HUDEP-2 (cell line): ENCODE measurements around the gene RIPPLY1.

Experiments used
- DNase-seq, 76 experiments: peaks; one replicate each; lab custom pipeline; 2025; ENCODE audit not compliant: unreplicated experiment in 76 of 76; lab: John Stamatoyannopoulos, UW

The RIPPLY1 gene, protein sequence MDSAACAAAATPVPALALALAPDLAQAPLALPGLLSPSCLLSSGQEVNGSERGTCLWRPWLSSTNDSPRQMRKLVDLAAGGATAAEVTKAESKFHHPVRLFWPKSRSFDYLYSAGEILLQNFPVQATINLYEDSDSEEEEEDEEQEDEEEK

DNA sequence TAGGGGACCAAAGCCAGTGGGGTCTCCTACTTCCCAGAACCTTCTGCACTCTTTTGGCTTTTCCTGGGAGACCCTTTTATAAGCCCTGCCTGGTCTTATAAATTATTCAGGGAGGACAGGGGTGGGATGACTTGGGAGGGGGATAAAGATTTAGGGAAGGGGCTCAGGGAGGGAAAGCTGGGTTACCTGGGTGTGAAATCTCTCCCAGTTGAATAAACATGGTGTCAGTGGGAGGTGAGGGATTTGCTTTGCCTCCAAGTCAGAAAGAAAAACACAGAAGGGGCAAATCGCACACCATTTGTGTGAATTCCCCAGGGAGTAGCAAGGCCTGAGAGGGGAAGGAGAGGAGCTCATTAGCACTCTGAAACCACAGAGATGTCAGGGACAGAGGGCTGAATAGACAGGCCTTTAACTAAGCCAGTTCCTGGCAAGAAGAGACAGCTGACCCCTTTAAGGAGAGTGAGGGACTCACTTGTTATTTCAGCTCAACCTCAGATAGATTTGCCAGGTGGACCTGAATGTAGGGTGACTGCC, at the start of gene RIPPLY1:
TSS of gene RIPPLY1 (minus strand) at position 51 of the 534 bp plus-strand sequence. CDS start 54 bp downstream, outside the sequence.
- no peak for DNase-seq

DNA sequence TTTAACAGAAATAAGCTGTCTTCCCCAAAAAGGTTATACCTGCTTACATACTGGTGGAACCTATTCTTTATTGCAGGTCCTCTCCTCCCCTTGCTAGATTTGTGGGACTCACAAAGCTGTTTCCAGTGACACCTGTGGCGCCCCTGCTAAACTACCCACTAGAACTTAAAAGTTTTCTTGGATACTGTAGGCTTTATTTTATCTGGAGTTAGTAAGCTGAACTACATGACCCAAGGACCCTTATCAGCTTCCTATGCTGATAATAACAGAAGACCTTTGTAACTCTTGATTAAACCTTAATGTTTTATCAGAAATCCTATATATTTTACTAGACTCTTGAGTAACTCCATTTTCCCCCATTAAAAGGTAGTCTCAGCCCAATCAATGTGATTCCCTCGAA, 49.4 kb upstream of the RIPPLY1 start:
- DNase-seq, result no peak

DNA sequence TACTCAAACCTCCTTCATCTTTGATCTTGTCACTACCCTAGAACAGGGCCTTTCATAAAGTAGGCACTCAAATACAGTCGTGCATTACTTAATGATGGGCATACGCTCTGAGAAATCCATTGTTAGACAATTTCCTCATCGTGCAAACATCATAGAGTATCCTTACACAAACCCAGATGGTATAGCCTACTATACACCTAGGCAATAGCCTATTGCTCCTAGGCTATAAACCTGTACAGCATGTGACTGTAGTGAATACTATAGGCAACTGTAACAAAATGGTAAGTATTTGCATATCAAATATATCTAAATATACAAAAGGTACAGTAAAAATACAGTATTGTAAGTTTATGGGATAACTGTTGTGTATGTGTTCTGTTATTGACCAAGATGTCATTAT, 48.9 kb upstream of the RIPPLY1 start:
- DNase-seq, result no peak

DNA sequence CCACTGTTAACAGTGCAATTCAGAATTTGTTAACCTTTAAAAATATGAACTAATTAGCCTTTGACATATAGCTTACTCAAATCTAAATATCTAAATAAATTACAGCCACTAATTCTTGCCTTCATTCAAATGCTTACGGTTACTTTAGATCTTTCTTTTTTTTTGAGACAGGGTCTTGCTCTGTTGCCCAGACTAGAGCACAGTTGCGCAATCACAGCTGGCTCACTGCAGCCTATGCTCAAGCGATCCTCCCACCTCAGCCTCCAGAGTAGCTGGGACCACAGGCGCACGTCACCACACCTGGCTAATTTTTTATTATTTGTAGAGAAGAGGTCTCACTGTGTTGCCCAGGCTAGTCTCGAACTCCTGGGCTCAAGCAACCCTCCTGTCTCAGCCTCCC, 48.1 kb upstream of the RIPPLY1 start:
- DNase-seq, result no peak

DNA sequence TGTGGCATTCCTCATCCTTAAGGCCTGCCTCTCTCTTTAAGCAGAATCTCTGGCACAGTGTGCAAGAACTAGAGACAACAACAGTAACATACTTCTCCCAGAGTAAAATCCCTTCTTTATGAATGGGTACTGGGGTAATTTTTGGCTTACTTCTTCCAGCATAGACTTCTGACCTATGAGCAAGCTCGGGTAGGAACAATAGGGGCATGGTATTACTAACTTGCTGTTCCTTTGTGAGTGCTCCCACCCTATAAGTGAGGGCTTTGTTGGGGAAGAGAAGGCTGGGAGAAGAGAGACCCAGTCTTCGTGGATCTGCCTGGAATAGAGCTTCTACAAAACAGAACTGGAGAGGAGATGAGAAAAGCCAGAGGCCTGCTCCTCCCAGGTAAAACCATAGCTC, 47.2 kb upstream of the RIPPLY1 start:
- no peak for DNase-seq

DNA sequence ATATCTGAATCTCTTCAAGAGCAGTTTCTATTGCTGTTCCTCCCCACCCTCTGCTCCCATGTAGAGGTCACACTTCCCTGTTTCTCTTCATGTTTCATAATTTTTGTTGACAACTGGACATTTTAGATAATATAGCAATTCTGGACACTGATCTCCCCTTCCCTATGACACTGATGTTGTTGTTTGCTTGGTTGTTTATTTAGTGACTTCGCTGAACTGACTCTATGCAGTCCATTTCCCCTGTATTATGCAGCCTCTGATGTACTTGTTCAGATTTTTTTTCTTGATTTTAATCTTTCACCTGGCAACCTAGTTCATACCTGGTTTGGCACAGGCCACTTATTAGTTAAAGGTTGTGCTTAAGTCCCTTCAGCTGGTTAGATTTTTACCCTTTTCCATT, 46.2 kb upstream of the RIPPLY1 start:
- DNase-seq, result no peak

DNA sequence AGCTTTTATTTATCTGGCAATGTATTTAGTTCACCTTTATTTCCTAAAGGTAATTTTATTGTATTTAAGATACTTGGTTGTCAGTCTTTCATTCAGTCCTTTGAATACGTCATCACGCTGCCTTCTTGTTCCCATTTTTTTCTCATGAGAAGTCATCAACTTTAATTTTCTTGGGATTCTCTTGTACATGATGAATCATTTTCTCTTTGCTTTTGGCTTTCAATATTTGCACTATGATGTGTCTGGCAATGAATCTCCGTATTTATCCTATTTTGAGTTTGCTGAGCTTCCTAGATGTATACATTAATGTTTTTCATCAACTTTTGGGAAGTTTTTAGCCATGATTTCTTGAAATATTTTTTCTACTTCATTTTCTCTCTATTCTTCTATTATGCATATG, 45.5 kb upstream of the RIPPLY1 start:
- DNase-seq, result no peak

DNA sequence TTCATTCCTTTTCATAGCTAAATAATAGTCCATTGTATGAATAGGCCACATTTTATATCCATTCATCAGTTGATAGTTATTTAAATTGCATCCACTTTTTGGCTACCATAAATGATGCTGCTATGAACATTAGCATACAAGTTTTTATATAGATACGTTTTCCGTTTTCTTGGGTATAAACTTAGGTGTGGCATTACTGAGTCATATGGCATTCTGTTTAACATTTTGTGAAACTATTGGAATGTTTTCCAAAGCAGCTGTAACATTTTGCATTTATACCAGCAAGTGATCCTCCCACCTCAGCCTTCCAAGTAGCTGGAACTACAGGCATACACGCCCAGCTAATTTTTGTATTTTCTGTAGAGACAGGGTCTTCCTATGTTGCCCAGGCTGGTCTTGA, 43.3 kb upstream of the RIPPLY1 start:
- DNase-seq, result no peak

DNA sequence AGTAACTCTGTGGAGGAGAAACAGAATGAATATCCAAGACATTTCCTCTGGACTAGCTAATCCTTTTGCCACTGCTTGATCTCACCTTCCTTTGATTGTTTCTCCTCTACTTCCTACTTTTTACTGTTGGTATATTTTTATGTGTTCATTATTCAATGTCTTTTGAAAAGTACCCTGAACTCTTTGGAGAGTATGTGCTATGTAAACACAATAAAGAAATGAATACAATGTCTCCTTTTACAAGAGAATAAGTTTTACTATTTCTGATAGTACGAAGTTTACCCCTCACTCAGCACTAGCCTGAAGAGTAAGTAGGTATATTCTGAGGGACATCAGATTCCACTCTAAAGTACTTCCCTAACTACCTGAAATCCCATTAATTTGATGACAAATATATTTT, 36.9 kb upstream of the RIPPLY1 start:
- no peak for DNase-seq

DNA sequence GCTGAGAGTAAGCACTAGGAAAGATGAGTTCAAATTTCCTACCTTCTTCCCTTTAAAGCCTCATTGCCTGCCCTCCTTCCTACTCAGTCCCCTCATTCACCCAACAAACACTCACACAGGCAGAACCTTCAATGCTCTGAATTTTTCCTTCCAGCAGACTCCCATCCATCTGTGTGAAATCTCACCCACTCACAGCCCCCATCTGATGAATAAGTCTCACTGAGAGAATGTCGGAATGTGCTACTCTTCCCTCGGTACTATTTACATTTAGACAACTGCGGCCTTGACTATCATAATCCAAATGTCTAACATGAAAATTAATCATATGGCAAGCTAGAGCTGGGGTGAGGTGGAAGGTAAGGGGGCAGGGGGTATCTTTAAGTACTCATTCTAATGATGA, 36.4 kb upstream of the RIPPLY1 start:
- no peak for DNase-seq

DNA sequence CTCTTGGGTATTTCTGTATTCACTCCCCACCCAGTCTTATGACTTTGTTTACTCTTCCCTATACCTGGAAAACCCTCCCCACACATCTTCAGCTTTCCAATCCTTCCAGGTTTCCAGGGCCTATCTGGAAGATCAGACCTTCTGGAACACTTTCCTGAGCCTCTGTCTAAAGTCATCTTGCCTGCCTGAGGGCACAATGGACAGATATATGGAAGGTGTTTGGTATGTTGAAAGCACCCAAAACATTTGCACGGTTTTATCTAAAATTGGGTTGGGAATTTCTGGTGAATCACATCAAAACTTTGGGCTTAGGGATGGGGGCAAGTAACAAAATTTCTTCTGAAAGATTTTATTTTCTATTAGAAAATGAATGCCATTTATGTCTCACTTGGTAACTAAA, 33.1 kb upstream of the RIPPLY1 start:
- DNase-seq, result no peak

DNA sequence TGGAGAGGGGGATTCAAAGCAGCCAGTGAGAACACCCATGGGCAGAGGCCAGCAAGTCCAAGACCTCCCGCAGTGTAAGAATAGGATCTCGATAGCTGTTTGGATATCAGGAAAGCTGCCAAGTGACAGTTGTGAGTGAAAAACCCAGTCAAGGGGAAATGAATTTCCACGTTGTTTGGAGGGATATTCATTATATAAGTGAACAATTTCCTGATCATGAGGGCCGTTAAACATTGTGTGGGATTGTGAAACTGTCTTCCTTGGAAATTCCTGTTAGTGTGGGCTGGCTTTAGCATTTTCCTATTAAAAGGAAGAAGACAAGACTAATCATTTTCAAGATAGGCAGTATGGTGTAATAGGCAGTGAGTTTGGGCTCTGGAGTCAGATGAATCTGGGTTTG, 32.0 kb upstream of the RIPPLY1 start:
- no peak for DNase-seq

DNA sequence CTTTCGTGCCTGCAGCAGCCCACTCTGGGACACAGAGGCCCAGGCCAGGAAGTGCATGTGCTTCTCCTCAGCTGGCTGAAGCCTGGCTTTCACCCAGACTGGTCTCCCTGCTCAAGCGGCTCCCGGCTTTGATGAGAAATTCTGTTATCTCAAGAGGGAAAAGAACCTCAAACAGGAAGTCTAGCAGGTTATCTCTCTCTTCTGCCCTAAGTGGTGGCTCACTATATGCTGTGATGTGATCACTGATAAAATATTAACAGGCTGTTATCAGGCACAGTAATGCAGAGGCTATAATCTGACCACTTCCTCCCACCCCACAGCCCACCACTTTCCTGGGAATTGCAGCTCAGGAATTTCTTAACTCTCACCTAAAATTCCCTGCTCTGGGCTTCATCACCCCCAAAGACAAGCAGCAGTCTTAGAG, 30.4 kb upstream of the RIPPLY1 start:
- DNase-seq, result peak in 3 of 76 experiments; percentile 0 to 1 (median 1)

DNA sequence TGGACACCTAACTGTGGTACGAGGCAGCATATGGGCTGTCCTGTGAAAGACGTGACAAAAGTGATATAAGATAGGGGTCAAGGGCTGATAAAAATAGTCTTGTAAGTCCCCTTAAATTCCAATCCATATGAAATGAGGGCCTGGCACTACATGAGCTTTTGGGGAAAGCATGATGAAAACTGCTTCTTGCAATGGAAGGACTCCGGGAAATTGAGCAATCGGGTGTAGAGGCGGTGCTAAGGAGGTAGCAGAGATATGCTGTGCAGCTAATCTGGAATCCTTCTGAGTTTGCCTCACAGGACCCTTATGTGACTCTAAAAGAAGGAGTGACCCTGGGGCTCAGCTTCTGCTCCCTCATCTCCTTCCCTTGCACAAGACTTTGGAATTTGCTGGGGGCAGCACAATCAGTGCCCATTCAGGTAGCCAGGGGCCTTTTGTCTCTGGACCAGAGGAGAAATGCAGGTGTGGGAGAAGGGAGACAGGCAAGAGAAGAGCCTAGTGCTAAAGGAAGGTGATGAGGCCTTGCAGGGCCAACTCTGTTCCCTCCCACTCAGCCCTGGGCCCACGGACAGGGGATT, 29.9 kb upstream of the RIPPLY1 start:
- no peak for DNase-seq

DNA sequence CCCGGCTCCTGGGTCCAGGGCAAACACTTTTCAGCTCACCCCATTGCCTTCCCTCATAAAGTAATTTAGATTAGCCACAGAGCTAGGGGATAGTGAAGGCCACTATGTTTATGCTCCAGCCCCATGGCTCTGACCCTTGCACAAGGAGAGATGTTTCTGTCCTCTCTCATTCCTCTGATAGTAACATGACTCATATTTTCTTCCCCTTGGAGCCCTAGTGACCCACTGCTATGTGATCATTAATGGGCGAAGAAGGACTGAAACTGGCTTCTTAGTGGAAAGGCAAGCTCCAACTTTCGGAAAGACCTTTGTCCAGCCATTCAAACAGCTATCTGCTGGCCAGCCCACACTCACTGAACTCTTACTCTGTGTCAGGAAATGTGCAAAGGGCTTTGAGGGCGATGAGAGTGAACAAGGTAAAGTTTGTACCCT, 29.4 kb upstream of the RIPPLY1 start:
- no peak for DNase-seq

DNA sequence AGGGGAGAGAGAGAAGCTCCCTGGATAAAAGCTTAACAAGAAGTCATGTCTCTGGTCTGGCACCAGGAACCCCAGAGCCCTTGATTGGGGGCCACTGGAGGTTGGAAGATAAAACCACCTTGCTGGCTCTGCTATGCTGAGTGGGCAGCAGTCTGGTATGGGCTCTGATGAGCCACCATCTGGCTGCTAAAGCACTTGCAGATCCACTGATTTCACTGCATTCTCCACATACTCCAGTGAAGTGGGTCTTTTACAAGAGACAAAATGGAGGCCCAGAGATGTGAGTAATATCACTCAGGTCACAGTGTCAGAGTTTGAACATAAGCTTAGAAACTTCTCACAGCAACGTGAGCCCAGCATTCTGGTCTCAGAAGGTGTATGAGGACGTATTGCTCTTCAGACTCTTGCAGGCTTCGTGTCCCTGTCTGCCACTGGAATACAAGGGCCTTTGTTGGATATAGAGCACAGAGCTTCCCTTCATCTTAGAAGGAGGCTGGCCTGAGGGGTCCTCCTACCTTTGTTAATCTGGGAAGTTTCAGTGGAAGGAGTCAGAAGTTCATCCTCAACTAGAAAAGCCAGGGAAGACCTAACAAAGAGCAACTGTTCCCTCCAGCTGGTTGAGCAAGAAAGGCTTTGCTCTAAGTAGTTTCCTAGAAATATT, 28.8 kb upstream of the RIPPLY1 start:
- no peak for DNase-seq

DNA sequence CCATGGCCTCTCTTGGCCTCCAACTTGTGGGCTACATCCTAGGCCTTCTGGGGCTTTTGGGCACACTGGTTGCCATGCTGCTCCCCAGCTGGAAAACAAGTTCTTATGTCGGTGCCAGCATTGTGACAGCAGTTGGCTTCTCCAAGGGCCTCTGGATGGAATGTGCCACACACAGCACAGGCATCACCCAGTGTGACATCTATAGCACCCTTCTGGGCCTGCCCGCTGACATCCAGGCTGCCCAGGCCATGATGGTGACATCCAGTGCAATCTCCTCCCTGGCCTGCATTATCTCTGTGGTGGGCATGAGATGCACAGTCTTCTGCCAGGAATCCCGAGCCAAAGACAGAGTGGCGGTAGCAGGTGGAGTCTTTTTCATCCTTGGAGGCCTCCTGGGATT, 25.1 kb upstream of the RIPPLY1 start:
- no peak for DNase-seq

DNA sequence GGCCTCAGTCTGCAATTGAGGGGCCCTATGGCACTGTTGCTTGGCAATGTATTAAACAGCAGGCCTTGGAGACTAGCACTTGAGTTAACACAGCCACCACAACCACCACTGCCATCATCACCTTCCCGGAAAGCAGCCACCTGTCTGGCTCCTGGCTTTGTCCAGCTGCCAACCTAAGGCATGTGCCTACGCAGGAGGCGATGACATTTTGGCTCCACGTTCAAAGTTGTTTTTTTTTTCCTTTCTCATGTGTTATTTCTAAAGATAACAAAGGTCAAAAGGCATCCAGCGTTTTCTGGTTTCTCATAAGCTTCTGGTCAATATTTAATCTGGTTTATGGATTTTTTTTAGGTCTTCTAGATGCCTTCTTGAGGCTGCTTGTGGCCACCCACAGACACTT, 24.6 kb upstream of the RIPPLY1 start:
- no peak for DNase-seq

DNA sequence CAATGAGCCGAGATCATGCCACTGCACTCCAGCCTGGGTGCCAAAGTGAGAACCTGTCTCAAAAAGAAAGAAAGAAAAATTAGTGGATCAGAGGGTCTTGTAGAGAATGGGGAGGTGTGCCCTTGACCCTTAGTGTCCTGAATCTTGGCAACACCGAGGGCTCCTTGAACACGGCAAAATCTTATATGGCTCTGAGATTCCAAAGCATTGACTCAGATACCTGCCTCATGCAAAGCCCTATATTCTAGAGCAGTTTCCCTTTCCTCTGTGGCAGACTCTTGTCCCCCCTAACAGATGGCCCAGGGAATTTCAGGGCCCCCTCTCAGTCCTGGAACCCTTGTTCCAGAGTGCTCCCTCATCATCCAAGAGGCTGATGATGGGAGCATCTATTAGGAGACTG, 23.9 kb upstream of the RIPPLY1 start:
- DNase-seq, result no peak

DNA sequence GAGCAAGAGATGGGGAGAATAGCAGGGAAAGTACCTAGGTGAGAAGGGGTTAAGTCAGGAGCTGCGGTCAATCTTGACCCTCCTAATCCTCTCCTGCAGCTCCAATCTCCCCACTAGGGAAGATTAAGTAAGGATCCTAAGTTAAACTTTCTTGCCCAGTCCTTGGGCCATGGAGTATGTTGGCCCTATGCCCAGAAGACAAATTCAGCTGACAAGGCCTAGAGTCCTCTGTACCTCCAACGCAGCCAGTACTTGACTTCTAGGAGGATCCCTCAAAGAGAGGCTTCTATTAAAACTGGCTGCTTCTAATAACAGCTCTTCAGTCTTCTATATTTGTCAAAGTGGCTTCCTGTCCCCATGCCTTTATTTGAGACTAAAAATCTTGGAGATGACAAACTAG, 18.5 kb upstream of the RIPPLY1 start:
- no peak for DNase-seq

DNA sequence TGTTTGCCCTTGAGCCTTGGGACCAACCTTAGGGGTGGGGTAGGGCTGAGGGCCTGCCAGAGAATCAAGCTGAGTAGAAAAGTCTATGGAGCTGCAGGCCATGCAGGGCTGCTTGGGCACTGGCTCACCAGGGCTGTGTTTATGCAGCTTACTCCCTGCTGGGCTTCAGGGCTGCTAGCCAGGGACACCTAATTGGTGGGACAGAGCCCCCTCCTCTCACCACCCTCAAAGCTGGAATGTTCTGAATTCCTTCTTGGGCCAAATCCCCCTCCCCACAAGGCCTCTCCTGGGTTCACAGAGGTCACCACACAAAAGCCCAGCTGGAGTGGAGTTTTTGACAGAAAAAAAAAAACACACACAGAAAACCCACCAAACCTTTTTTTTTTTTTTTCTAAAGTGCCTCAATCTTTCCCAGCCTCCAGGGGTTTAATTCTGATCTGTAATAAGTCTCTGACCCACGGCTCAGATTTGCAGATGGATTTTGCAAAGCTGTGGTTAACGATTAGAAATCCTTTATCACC, 16.9 kb upstream of the RIPPLY1 start, which contains the start of gene CLDN2:
TSS of gene CLDN2 (plus strand) at position 471 of the 521 bp plus-strand sequence. CDS start 7,827 bp downstream, outside the sequence.
- no peak for DNase-seq
